NB4 (cell line): ENCODE data around the gene CSAG1.
"Not testable (repeated sequence)": the region's sequence is repeated elsewhere in the genome, so short reads cannot be mapped to it uniquely, and the experiment has no call there.

Source experiments
- MAX ChIP-seq: IDR thresholded peaks from 2 replicates; pipeline ENCODE4 v1.6.1; 2011; ENCODE audit warnings: low read depth, low read length
- MYC ChIP-seq: IDR thresholded peaks from 2 replicates; pipeline ENCODE4 v1.6.1; 2011; ENCODE audit warnings: low read depth, low read length
- POLR2A ChIP-seq: IDR thresholded peaks from 2 replicates; pipeline ENCODE4 v1.6.1; 2011; ENCODE audit warnings: mild to moderate bottlenecking; ENCODE audit not compliant: insufficient read length; ENCODE audit errors: extremely low read depth
- TF ChIP-seq, protein P1 (sequence below): IDR thresholded peaks from one replicate; pipeline ENCODE4 v1.5.1; 2012; ENCODE audit warnings: low read depth, low read length

- TF ChIP-seq, protein P1, sequence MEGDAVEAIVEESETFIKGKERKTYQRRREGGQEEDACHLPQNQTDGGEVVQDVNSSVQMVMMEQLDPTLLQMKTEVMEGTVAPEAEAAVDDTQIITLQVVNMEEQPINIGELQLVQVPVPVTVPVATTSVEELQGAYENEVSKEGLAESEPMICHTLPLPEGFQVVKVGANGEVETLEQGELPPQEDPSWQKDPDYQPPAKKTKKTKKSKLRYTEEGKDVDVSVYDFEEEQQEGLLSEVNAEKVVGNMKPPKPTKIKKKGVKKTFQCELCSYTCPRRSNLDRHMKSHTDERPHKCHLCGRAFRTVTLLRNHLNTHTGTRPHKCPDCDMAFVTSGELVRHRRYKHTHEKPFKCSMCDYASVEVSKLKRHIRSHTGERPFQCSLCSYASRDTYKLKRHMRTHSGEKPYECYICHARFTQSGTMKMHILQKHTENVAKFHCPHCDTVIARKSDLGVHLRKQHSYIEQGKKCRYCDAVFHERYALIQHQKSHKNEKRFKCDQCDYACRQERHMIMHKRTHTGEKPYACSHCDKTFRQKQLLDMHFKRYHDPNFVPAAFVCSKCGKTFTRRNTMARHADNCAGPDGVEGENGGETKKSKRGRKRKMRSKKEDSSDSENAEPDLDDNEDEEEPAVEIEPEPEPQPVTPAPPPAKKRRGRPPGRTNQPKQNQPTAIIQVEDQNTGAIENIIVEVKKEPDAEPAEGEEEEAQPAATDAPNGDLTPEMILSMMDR: not testable (repeated sequence)
- not testable (repeated sequence) for TF ChIP-seq POLR2A, MYC, MAX
These were observed 28.1 kb upstream of the CSAG1 start for GRCh38 chrX:152761582-152761981.
